Activated T-helper 1 cell treated with anti-CD3 and anti-CD28 coated beads, Interleukin-12 subunit alpha, Interleukin-12 subunit beta, Interleukin-2, Interleukin-4 antibody, amounts not matched to agents 30 ng/mL and 10 ng/mL and 1 ng/mL, durations not matched to agents 14 hours and 24 hours and 36 hours (primary cell): Measurements from ENCODE around the gene GNMT. TPM values are rescaled to one million over a fixed set of nuclear protein-coding genes. Genes with fewer than 3 reads are reported as not detected.

Source experiments
- DNase-seq: peaks from one replicate; pipeline ENCODE4 v3.0.0; 2021; ENCODE audit warnings: low spot score
- H3K27ac Mint-ChIP-seq: one replicate; pipeline ENCODE4 v1.8.0; 2021; ENCODE audit warnings: mild to moderate bottlenecking, mixed read lengths
- H3K27me3 Mint-ChIP-seq: one replicate; pipeline ENCODE4 v1.8.0; 2022; ENCODE audit warnings: mild to moderate bottlenecking, moderate library complexity, mixed read lengths; ENCODE audit not compliant: insufficient read depth
- H3K36me3 Mint-ChIP-seq: one replicate; pipeline ENCODE4 v1.8.0; 2021; ENCODE audit warnings: low read depth, mixed read lengths
- H3K4me1 Mint-ChIP-seq: one replicate; pipeline ENCODE4 v1.8.0; 2021; ENCODE audit warnings: low read depth, mixed read lengths
- H3K4me3 Mint-ChIP-seq: one replicate; pipeline ENCODE4 v1.8.0; 2021; ENCODE audit warnings: mild to moderate bottlenecking, moderate library complexity, mixed read lengths
- H3K9me3 Mint-ChIP-seq: one replicate; pipeline ENCODE4 v1.8.0; 2021; ENCODE audit warnings: mixed read lengths
- intact Hi-C: fragments of 100-400 bp; cut with micrococcal nuclease; formaldehyde crosslinking; loops from one replicate; pipeline ENCODE4 v1.15.1; 2024
- total RNA-seq: library from RNA; stranded (reverse); gene quantifications from 2 replicates; pipeline ENCODE4 v1.2.3, GENCODE V29; 2022

Gene GNMT
- 0.54 and 0.60 TPM in 2 replicates for total RNA-seq

- intact Hi-C loops = loop anchor here (1.0 to 5.0 kb wide), 2 partner anchors 19 to 58 kb away; partner anchors contain the start of gene PEX6
- peaks cover 18% of the 10 kb centered on the region for H3K27me3 Mint-ChIP-seq
- peak; percentile 11 for DNase-seq
- H3K27ac Mint-ChIP-seq = no peak within 1 kb of the TSS
- peaks cover 18% of the 10 kb centered on the region for H3K4me1 Mint-ChIP-seq
- H3K36me3 Mint-ChIP-seq = peaks cover 13% of the 10 kb centered on the region
- no peaks in the 10 kb centered on the region for H3K9me3 Mint-ChIP-seq
- peak within 1 kb of the TSS; percentile 49 for H3K4me3 Mint-ChIP-seq
Observed at GRCh38 chr6:42960243-42961019, at the start of gene GNMT. TSS of gene GNMT (plus strand) at chr6:42960754. CDS start at chr6:42960768, 14 bp downstream.

- intact Hi-C loops = no loop called here
- peaks cover 28% of the 10 kb centered on the region for H3K27me3 Mint-ChIP-seq
- no peak overlapping the region for H3K27ac Mint-ChIP-seq
- no peaks in the 10 kb centered on the region for H3K36me3 Mint-ChIP-seq
- no peak for DNase-seq
- no peak overlapping the region for H3K4me3 Mint-ChIP-seq
- H3K4me1 Mint-ChIP-seq = no peaks in the 10 kb centered on the region
- no peaks in the 10 kb centered on the region for H3K9me3 Mint-ChIP-seq
Observed at GRCh38 chr6:42911171-42912021, 49.2 kb upstream of the GNMT start.

- H3K27me3 Mint-ChIP-seq = peaks cover 28% of the 10 kb centered on the region
- no peaks in the 10 kb centered on the region for H3K9me3 Mint-ChIP-seq
- H3K36me3 Mint-ChIP-seq = no peaks in the 10 kb centered on the region
- no peak overlapping the region for H3K4me3 Mint-ChIP-seq
- DNase-seq = no peak
- H3K27ac Mint-ChIP-seq = no peak overlapping the region
- H3K4me1 Mint-ChIP-seq = no peaks in the 10 kb centered on the region
- intact Hi-C loops = no loop called here
Observed at GRCh38 chr6:42914546-42914945, 46.0 kb upstream of the GNMT start.

- H3K27me3 Mint-ChIP-seq = peaks cover 28% of the 10 kb centered on the region
- DNase-seq = no peak
- no peak within 1 kb of the TSS for H3K27ac Mint-ChIP-seq
- no peak within 1 kb of the TSS for H3K4me3 Mint-ChIP-seq
- no peaks in the 10 kb centered on the region for H3K4me1 Mint-ChIP-seq
- no peaks in the 10 kb centered on the region for H3K9me3 Mint-ChIP-seq
- intact Hi-C loops = no loop called here
- H3K36me3 Mint-ChIP-seq = no peaks in the 10 kb centered on the region
Observed at GRCh38 chr6:42915732-42916131, 44.8 kb upstream of the GNMT start, which contains the start of gene PTCRA. TSS of gene PTCRA (plus strand) at chr6:42916053. CDS start at chr6:42916070, 17 bp downstream.

GRCh38 chr6:42916288-42916687, 44.3 kb upstream of the GNMT start:
- intact Hi-C loops = no loop called here

GRCh38 chr6:42921801-42922200, 38.8 kb upstream of the GNMT start:
- Mint-ChIP-seq H3K27ac (no peak overlapping the region), H3K27me3 (peaks cover 2% of the 10 kb centered on the region), H3K4me3 (no peak overlapping the region), H3K4me1 (no peaks in the 10 kb centered on the region), H3K36me3 (no peaks in the 10 kb centered on the region), H3K9me3 (no peaks in the 10 kb centered on the region)
- intact Hi-C loops = no loop called here
- no peak for DNase-seq

More at GRCh38 chr6:42916288-42916687, 44.3 kb upstream of the GNMT start:
- no peak overlapping the region for H3K4me3 Mint-ChIP-seq
- no peak for DNase-seq
- no peaks in the 10 kb centered on the region for H3K36me3 Mint-ChIP-seq
- H3K27me3 Mint-ChIP-seq = peaks cover 23% of the 10 kb centered on the region
- no peaks in the 10 kb centered on the region for H3K9me3 Mint-ChIP-seq
- no peaks in the 10 kb centered on the region for H3K4me1 Mint-ChIP-seq
- no peak overlapping the region for H3K27ac Mint-ChIP-seq

GRCh38 chr6:42923666-42924065, 36.9 kb upstream of the GNMT start:
- Mint-ChIP-seq H3K27ac (no peak overlapping the region), H3K4me3 (no peak overlapping the region), H3K36me3 (peaks cover 2% of the 10 kb centered on the region), H3K9me3 (no peaks in the 10 kb centered on the region), H3K27me3 (peaks cover 2% of the 10 kb centered on the region), H3K4me1 (peaks cover 5% of the 10 kb centered on the region)
- intact Hi-C loops = no loop called here
- no peak for DNase-seq

- no peak for DNase-seq
- Mint-ChIP-seq H3K4me1 (peaks cover 11% of the 10 kb centered on the region), H3K4me3 (no peak overlapping the region), H3K27ac (no peak overlapping the region), H3K36me3 (peaks cover 6% of the 10 kb centered on the region), H3K27me3 (peaks cover 2% of the 10 kb centered on the region), H3K9me3 (no peaks in the 10 kb centered on the region)
- intact Hi-C loops = no loop called here
Observed at GRCh38 chr6:42925248-42925857, 35.2 kb upstream of the GNMT start.

- Mint-ChIP-seq H3K36me3 (peaks cover 18% of the 10 kb centered on the region), H3K9me3 (no peaks in the 10 kb centered on the region), H3K27me3 (no peaks in the 10 kb centered on the region), H3K4me3 (peak within 1 kb of the TSS; percentile 99), H3K27ac (peak within 1 kb of the TSS; percentile 98), H3K4me1 (peaks cover 38% of the 10 kb centered on the region)
- peak; percentile 93 for DNase-seq
- intact Hi-C loops = loop anchor here (1.0 kb wide), 12 partner anchors 28 to 701 kb away; partner anchors contain the start of genes CUL7, KLC4, KLHDC3 and MRPL2
Observed at GRCh38 chr6:42928986-42929820, 31.4 kb upstream of the GNMT start, which contains the start of gene CNPY3. TSS of gene CNPY3 (plus strand) at chr6:42929480. CDS start at chr6:42929571, 91 bp downstream.

- H3K27me3 Mint-ChIP-seq = no peaks in the 10 kb centered on the region
- H3K27ac Mint-ChIP-seq = peak overlapping the region; percentile 98
- peaks cover 18% of the 10 kb centered on the region for H3K36me3 Mint-ChIP-seq
- peaks cover 38% of the 10 kb centered on the region for H3K4me1 Mint-ChIP-seq
- intact Hi-C loops = loop anchor here (1.0 kb wide), 13 partner anchors 29 to 700 kb away; partner anchors contain the start of genes CUL7, KLC4, KLHDC3 and MRPL2
- H3K4me3 Mint-ChIP-seq = peak overlapping the region; percentile 99
- peak; percentile 53 for DNase-seq
- H3K9me3 Mint-ChIP-seq = no peaks in the 10 kb centered on the region
Observed at GRCh38 chr6:42929821-42930360, 30.7 kb upstream of the GNMT start.

GRCh38 chr6:42932412-42932811, 28.1 kb upstream of the GNMT start:
- peak overlapping the region; percentile 55 for H3K4me3 Mint-ChIP-seq
- no peak overlapping the region for H3K27ac Mint-ChIP-seq
- H3K27me3 Mint-ChIP-seq = no peaks in the 10 kb centered on the region
- peaks cover 38% of the 10 kb centered on the region for H3K4me1 Mint-ChIP-seq
- no peak for DNase-seq
- H3K36me3 Mint-ChIP-seq = peaks cover 30% of the 10 kb centered on the region
- intact Hi-C loops = no loop called here
- no peaks in the 10 kb centered on the region for H3K9me3 Mint-ChIP-seq
